AG04449 (cell line): Measurements from ENCODE around the gene VPS13C.

ENCODE experiments used
- CTCF ChIA-PET: fragments of 350-600 bp; formaldehyde crosslinking; extraction: SDS; loops from one replicate; lab custom pipeline; 2021; ENCODE audit warnings: antibody characterized with exemption; lab: Yijun Ruan, JAX
- POLR2A ChIA-PET: fragments of 400-600, 350-600 bp; formaldehyde crosslinking; extraction: SDS; loops from one replicate; lab custom pipeline; 2020; ENCODE audit warnings: antibody characterized with exemption, inconsistent platforms; lab: Yijun Ruan, JAX
- DNase-seq: peaks from one replicate; pipeline ENCODE4 v3.0.0-alpha.2; 2010; ENCODE audit warnings: low read depth, low spot score
- H3K4me3 ChIP-seq: 2 replicates; pipeline ENCODE4 v1.5.1; 2011; ENCODE audit warnings: low read depth, mild to moderate bottlenecking, control low read depth, low read length
- TF ChIP-seq, protein P1 (sequence below): IDR thresholded peaks from one replicate; pipeline ENCODE4 v1.5.1; 2011; ENCODE audit warnings: mild to moderate bottlenecking, moderate library complexity, low read length, control low read depth, inconsistent platforms; ENCODE audit not compliant: insufficient read depth; ENCODE audit errors: missing control alignments

The VPS13C gene

DNA sequence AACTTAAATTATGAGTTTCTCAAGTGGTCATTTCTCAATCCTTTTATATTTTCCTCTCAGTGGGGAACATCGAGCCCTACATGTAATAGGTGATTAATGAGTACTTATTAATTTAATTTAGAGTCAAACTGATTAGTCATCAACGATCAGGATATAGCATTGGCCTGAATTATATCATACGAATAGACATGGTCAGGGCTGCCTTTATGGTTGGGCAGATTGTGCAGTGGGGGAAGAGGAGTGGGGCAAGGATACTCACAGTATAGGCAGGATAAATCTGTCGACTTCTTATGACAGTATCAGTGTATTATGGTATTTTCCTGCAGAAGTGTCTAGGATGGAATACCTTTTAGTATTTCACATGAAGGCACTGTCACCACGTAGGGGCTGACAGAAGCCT, 33.6 kb upstream of the VPS13C start:
- TF ChIP-seq, protein P1, sequence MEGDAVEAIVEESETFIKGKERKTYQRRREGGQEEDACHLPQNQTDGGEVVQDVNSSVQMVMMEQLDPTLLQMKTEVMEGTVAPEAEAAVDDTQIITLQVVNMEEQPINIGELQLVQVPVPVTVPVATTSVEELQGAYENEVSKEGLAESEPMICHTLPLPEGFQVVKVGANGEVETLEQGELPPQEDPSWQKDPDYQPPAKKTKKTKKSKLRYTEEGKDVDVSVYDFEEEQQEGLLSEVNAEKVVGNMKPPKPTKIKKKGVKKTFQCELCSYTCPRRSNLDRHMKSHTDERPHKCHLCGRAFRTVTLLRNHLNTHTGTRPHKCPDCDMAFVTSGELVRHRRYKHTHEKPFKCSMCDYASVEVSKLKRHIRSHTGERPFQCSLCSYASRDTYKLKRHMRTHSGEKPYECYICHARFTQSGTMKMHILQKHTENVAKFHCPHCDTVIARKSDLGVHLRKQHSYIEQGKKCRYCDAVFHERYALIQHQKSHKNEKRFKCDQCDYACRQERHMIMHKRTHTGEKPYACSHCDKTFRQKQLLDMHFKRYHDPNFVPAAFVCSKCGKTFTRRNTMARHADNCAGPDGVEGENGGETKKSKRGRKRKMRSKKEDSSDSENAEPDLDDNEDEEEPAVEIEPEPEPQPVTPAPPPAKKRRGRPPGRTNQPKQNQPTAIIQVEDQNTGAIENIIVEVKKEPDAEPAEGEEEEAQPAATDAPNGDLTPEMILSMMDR, result no peak
- POLR2A ChIA-PET, result no interaction called here

DNA sequence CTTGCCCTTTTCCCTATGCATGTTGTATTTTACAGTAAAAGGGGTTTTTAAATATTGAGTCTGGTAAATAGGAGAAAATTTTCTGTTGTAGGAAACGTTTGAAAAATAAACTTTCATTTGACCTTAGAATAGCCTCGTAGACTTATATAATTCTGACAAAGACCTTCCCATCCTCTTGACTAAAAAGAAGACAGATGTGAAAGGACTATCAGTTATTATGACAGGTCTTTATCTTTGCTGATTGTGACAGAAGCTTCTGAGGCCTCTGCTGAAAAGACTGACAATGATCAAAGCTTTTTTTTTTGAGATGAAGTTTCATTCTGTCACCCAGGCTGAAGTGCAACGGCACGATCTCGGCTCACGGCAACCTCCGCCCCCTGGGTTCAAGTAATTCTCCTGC, 30.7 kb upstream of the VPS13C start:
- CTCF ChIA-PET, result no interaction called here
- TF ChIP-seq, protein P1, result no peak
- no peak overlapping the region for H3K4me3 ChIP-seq
- POLR2A ChIA-PET, result no interaction called here
- DNase-seq, result no peak

More for the DNA sequence above, 33.6 kb upstream of the VPS13C start:
- H3K4me3 ChIP-seq, result no peak overlapping the region
- DNase-seq, result no peak
- CTCF ChIA-PET, result interaction anchor here (1.1 kb wide), 1 partner anchor 22 kb away, joined by 5 read pairs; no protein-coding TSS in a partner anchor

DNA sequence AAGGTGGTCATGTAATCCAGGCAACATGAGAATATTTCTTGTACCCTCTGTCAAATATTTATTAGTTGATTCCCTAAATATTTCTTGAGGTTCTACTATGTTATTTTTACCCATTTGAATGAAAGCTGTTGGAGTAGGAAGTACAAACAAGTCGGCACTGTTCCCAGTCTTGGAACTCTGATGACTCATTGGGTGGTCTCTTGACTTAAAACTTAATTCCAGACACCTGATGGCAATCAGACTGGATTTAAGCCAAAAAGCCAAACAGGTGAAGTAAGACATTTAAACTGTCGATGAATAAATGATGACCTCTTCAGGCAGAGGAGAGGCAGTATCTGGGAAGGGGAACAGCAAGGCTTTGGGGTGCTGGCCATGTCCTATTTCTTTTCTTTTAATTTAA, 29.4 kb upstream of the VPS13C start:
- POLR2A ChIA-PET, result no interaction called here
- TF ChIP-seq, protein P1, result no peak
- H3K4me3 ChIP-seq, result no peak overlapping the region
- CTCF ChIA-PET, result interaction anchor here (3.0 kb wide), 1 partner anchor 17 kb away, joined by 24 read pairs; no protein-coding TSS in a partner anchor
- no peak for DNase-seq

DNA sequence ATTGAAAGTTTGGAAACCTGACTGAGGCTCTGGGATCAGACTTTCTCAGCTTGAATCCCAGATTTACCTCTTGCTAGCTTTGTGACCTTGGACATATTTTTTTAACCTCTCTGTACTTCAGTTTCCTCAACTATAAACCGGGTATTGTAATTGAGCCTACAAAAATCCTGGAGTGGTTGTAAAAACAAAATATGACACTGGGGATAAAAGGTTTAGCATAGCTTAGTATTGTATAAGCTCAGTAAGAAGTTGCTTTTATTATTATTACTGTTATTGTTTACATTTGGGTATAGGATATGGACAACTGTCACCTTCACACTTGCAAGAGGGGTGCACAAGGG, 28.1 kb upstream of the VPS13C start:
- CTCF ChIA-PET, result interaction anchor here (0.9 to 3.0 kb wide), 5 partner anchors 11 to 219 kb away, joined by 3 to 24 read pairs (median 4); no protein-coding TSS in a partner anchor
- POLR2A ChIA-PET, result no interaction called here
- no peak overlapping the region for H3K4me3 ChIP-seq
- no peak for DNase-seq
- TF ChIP-seq, protein P1, result no peak

DNA sequence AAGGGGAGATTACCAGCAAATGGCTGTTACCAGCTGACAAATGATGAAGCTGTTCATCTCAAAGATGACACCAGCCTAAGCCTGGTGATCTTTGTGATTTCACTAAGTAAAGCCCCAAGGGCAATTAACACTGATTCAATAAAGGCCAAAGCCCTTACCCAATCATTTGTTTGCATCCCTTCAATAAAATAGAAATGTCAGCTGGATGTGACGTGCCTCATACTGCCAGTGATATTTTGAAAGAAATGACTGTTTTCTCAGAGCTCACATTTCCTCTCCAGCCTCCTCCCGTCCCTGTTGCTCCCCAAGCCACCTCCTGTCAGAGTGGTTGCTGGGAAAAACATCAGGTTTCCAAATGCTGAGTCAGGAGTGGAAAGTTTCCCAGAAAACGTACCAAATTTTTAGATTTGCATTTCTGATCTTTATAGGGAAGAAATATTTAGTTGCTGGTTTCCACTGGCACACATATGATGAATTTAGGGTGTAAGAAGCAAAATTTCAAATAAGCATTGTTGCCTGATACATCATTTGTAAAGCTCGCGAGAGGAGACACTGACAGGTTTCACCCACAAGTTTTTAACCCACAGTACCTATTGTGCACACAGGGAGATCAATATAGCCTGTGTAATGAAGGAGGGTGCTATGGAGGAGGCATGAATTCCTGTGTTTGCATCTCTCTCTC, 27.6 kb upstream of the VPS13C start:
- DNase-seq, result no peak
- POLR2A ChIA-PET, result no interaction called here

DNA sequence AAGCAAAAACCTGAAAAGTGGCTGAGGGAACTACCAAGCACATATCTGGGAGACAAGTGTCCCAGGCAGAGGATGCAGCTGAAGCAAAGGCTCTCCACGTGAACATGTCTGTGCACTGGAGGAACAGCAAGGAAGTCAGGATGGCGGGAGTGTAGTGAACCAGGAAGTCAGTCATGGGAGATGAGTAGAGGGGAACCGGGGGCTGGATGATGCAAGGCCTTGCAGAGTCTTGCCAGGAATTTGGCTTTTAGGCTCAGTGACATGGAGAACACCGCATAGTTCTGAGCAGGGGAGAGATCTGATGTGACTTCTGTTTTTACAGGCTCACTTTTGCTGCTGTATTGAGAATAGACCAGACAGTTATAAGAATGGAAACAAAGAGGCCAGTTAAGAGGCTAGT, 25.5 kb upstream of the VPS13C start:
- ChIA-PET CTCF (no interaction called here), POLR2A (no interaction called here)
- no peak overlapping the region for H3K4me3 ChIP-seq
- TF ChIP-seq, protein P1, result no peak
- no peak for DNase-seq

More for the DNA sequence above, 27.6 kb upstream of the VPS13C start:
- H3K4me3 ChIP-seq, result no peak overlapping the region
- TF ChIP-seq, protein P1, result no peak
- CTCF ChIA-PET, result interaction anchor here (0.9 to 3.0 kb wide), 5 partner anchors 11 to 219 kb away, joined by 3 to 24 read pairs (median 4); no protein-coding TSS in a partner anchor
